LNCAP (cell line): ENCODE results near the gene SCARF2.

Experiments used
- CTCF ChIP-seq: fragments of 450-650 bp; IDR thresholded peaks from 2 replicates; pipeline ENCODE4 v1.5.1; 2017; ENCODE audit warnings: mild to moderate bottlenecking

Gene SCARF2

DNA sequence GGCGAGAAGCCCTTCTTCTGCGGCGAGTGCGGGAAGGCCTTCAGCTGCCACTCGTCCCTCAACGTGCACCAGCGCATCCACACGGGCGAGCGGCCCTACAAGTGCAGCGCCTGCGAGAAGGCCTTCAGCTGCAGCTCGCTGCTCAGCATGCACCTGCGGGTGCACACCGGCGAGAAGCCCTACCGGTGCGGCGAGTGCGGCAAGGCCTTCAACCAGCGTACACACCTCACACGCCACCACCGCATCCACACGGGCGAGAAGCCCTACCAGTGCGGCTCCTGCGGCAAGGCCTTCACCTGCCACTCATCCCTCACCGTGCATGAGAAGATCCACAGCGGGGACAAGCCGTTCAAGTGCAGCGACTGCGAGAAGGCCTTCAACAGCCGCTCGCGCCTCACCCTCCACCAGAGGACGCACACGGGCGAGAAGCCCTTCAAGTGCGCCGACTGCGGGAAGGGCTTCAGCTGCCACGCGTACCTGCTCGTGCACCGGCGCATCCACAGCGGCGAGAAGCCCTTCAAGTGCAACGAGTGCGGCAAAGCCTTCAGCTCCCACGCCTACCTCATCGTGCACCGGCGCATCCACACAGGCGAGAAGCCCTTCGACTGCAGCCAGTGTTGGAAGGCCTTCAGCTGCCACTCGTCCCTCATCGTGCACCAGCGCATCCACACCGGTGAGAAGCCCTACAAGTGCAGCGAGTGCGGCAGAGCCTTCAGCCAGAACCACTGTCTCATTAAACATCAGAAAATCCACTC, 31.5 kb downstream of the SCARF2 start:
- TF ChIP-seq CTCF, result no peak

GRCh38 chr22:20405291-20405930, 32.2 kb downstream of the SCARF2 start:
- TF ChIP-seq CTCF, result no peak

- no peak for TF ChIP-seq CTCF
Observed at GRCh38 chr22:20404881-20405280, 32.7 kb downstream of the SCARF2 start.

DNA sequence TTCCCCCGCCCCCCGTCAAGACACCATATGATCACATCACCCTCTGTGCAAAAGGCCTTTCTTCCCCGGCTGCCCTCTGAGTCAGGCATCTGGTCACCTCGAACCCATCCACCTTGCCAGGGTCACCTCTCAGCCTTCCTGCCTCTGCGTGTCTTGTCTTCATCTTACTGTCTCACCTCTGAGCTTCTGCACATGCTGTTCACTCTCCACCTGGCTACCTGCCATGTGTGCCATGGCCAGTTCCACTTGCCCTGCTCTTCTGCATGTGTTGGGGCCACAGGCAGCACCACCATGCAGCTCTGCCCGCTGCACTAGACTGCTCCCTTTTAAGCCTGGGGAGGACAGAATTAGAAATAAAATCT, 33.9 kb downstream of the SCARF2 start:
- no peak for TF ChIP-seq CTCF

GRCh38 chr22:20402960-20403778, 34.5 kb downstream of the SCARF2 start:
- TF ChIP-seq CTCF, result no peak

DNA sequence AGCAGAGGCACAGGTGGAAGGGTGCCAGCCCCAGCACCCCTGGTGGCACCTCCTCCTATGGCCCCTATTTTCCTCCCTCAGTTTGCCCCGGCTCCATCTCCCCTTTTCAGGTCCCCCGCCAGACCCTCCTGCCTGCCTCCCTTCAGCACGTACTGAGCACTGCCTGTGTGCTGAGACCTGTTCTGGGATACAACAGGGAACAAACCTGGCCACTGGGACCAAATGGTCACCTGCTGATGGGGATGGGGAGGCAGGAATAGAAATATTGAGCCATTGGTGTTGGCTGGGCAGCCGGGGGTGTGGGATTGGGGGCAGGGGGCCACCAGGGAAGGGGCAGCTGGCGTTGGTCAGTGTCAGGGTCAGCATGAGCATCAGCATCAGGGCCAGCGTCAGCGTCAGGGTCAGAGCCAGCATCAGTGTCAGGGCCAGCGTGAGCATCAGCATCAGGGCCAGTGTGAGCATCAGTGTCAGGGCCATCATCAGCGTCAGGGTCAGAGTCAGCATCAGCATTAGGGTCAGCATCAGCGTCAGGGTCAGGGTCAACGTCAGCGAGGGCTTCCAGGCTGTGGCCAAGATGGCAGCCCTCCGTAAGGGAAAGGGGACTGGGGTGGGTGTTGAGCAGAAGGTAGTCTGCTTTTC, 36.1 kb downstream of the SCARF2 start:
- no peak for TF ChIP-seq CTCF

GRCh38 chr22:20400606-20401375, 36.8 kb downstream of the SCARF2 start:
- TF ChIP-seq CTCF, result no peak
